Caco-2 (cell line): ENCODE data around the gene AANAT. TPM values are rescaled to one million over a fixed set of nuclear protein-coding genes. Genes with fewer than 3 reads are reported as not detected.

Experiments
- BruUV-seq: library from RNA; stranded (reverse); fragments of 400-500 nt; replicated peaks from 2 replicates; lab custom pipeline; 2021; lab: Mats Ljungman, UMichigan
- CTCF ChIA-PET: fragments of 300-600 bp; sonication (Branson Sonifier 250); formaldehyde crosslinking; loops from one replicate; lab custom pipeline; 2022; ENCODE audit warnings: antibody characterized with exemption; lab: Charles Lee
- POLR2A ChIA-PET: fragments of 300-600 bp; sonication (Branson Sonifier 250); formaldehyde crosslinking; loops from one replicate; lab custom pipeline; 2022; ENCODE audit warnings: antibody characterized with exemption; lab: Charles Lee
- DNase-seq, 2 experiments: peaks; one replicate each; pipeline versions ENCODE4 v3.0.0 to v3.0.0-alpha.2; 2020 to 2022
- H3K27me3 ChIP-seq: replicated peaks from 2 replicates; pipeline ENCODE4 v1.6.0; 2011; ENCODE audit warnings: low read length; ENCODE audit not compliant: control insufficient read depth, insufficient read depth
- H3K36me3 ChIP-seq: 2 replicates; pipeline ENCODE4 v1.5.1; 2011; ENCODE audit warnings: low read length; ENCODE audit not compliant: control insufficient read depth, insufficient read depth
- H3K4me1 ChIP-seq: fragments of 250-450 bp; sonication (Bioruptor Pico); 2 replicates; pipeline ENCODE4 v1.5.1; 2020; ENCODE audit warnings: mild to moderate bottlenecking
- H3K4me3 ChIP-seq: 2 replicates; pipeline ENCODE4 v1.5.1; 2011; ENCODE audit warnings: low read depth, mild to moderate bottlenecking, control low read depth, low read length
- H3K9me3 ChIP-seq: fragments of 250-450 bp; sonication (Bioruptor Pico); 2 replicates; pipeline ENCODE4 v1.5.1; 2020; ENCODE audit warnings: mild to moderate bottlenecking, moderate library complexity
- H3K27ac Mint-ChIP-seq: one replicate; pipeline ENCODE4 v1.8.0; 2022; ENCODE audit warnings: mixed read lengths; ENCODE audit not compliant: unreplicated experiment
- H3K27me3 Mint-ChIP-seq: one replicate; pipeline ENCODE4 v1.8.0; 2022; ENCODE audit warnings: mixed read lengths; ENCODE audit not compliant: insufficient read depth, unreplicated experiment
- H3K36me3 Mint-ChIP-seq: one replicate; pipeline ENCODE4 v1.8.0; 2022; ENCODE audit warnings: mild to moderate bottlenecking, mixed read lengths; ENCODE audit not compliant: insufficient read depth, unreplicated experiment
- H3K4me1 Mint-ChIP-seq: one replicate; pipeline ENCODE4 v1.8.0; 2022; ENCODE audit warnings: low read depth, mixed read lengths; ENCODE audit not compliant: unreplicated experiment
- H3K4me3 Mint-ChIP-seq: one replicate; pipeline ENCODE4 v1.8.0; 2022; ENCODE audit warnings: mild to moderate bottlenecking, moderate library complexity, mixed read lengths; ENCODE audit not compliant: unreplicated experiment
- H3K9me3 Mint-ChIP-seq: one replicate; pipeline ENCODE4 v1.8.0; 2022; ENCODE audit warnings: mixed read lengths; ENCODE audit not compliant: unreplicated experiment
- intact Hi-C: fragments of 100-400 bp; cut with micrococcal nuclease; formaldehyde crosslinking; loops from one replicate; pipeline ENCODE4 v1.10.0; 2022; ENCODE audit not compliant: unreplicated experiment
- total RNA-seq: library from RNA; stranded (reverse); gene quantifications from 2 replicates; pipeline ENCODE4 v1.2.3, GENCODE V29; 2022
- TF ChIP-seq, protein P1 (sequence below), 2 experiments: fragments of 200-600 bp in 1 of 2; IDR thresholded peaks; 1 replicate in 1 of 2; 2 replicates in 1 of 2; pipeline versions ENCODE4 v1.5.1 to v1.8.0; 2011 to 2022; ENCODE audit warnings: antibody characterized with exemption in 1 of 2, control low read depth in 1 of 2, inconsistent platforms in 1 of 2, low read depth in 1 of 2, low read length in 1 of 2, mild to moderate bottlenecking in 1 of 2, moderate library complexity in 1 of 2; ENCODE audit not compliant: insufficient read depth in 1 of 2, severe bottlenecking in 1 of 2, unreplicated experiment in 1 of 2

AANAT gene
- total RNA-seq, 1 experiment from 2014 or later: not detected

DNA sequence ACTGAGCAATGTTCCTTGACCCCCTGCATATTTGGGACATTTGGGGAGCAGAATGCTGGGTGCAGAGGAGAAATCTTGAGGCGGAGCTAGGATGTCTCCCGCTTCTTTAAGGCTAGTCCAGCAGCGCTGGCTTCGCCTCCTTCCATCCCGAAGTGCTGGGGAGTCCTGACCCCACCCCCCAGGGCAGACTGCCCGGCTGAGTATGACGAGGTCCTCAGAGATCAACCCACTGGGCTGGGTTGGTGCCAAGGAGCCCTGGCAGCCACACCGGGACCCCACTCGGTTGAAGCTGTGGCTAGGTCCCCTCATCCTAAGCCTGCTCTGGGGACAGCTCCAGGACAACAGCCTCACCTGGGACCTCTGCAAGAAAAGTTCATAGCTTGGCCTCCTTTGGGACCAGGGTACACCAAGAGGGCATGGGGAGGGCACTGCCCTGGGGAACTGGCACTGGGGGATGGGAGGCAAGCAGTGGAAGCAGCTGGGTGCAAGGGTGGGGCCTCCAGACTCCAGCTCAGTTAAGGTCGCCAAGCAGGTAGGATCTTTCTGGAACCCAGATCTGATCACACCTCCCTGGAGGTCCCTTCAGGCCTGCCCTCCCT is 22.8 kb downstream of the AANAT start:
- Mint-ChIP-seq H3K27me3 (no peaks in the 10 kb centered on the region), H3K36me3 (peaks cover 12% of the 10 kb centered on the region), H3K9me3 (no peaks in the 10 kb centered on the region), H3K27ac (no peak overlapping the region), H3K4me1 (no peaks in the 10 kb centered on the region), H3K4me3 (no peak overlapping the region)
- Histone ChIP-seq H3K9me3 (no peaks in the 10 kb centered on the region), H3K36me3 (no peaks in the 10 kb centered on the region), H3K4me1 (peaks cover 10% of the 10 kb centered on the region), H3K4me3 (no peak overlapping the region), H3K27me3 (no peaks in the 10 kb centered on the region)
- ChIA-PET CTCF (interaction anchor here (0.6 to 1.0 kb wide), 3 partner anchors 19 to 114 kb away, joined by 3 read pairs; no protein-coding TSS in a partner anchor), POLR2A (no interaction called here)
- TF ChIP-seq, protein P1, sequence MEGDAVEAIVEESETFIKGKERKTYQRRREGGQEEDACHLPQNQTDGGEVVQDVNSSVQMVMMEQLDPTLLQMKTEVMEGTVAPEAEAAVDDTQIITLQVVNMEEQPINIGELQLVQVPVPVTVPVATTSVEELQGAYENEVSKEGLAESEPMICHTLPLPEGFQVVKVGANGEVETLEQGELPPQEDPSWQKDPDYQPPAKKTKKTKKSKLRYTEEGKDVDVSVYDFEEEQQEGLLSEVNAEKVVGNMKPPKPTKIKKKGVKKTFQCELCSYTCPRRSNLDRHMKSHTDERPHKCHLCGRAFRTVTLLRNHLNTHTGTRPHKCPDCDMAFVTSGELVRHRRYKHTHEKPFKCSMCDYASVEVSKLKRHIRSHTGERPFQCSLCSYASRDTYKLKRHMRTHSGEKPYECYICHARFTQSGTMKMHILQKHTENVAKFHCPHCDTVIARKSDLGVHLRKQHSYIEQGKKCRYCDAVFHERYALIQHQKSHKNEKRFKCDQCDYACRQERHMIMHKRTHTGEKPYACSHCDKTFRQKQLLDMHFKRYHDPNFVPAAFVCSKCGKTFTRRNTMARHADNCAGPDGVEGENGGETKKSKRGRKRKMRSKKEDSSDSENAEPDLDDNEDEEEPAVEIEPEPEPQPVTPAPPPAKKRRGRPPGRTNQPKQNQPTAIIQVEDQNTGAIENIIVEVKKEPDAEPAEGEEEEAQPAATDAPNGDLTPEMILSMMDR (IDR thresholded peaks at IDR 0.05; ENCODE audit: insufficient read depth in 1 of 2, low read depth in 1 of 2, low read length in 1 of 2, severe bottlenecking in 1 of 2, unreplicated experiment in 1 of 2): no peak
- intact Hi-C loops: no loop called here
- DNase-seq: no peak
- no TSS peak for BruUV-seq

DNA sequence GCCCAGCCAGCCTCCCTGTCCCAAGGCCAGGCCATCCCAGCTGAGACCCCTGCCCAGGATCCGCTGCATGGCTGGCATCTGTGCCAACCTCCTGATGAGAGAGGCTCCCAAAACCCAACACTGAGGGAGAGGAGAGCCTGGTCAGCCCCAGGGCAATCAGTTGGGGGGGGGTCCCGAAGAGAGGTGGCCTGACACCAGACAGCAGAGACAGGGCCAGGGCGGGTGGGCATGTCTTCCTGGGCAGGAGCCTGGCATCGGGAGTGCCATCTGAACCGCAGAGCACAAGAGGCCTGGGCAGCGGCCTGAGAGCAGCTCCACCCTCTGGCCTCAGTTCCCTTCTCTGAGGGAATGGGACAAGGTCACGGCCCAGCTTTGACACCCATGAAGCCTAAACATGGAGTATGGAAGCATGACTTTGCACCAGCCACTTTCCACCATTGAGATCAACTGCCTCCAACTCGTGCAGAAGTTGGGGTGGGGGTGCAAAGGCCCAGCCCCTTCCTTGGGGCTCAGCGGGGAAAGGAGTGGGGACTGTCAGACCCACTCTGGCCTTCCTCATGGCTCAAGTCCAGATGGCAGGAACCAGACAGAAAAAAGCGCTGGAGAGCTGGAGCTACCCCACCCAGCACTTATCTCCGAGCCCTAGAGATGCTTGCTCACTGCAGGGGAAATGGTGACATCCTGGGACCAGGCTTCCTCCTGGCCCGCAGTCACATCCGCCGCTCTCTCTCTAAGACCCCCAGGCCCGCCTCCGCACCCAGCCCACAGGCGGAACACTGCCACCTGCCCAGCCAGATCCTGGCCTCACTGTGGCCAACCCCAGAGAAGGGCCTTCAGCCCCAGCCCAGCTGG is 24.1 kb downstream of the AANAT start:
- Histone ChIP-seq H3K27me3 (no peaks in the 10 kb centered on the region), H3K9me3 (no peaks in the 10 kb centered on the region), H3K4me3 (no peak overlapping the region), H3K36me3 (no peaks in the 10 kb centered on the region), H3K4me1 (peaks cover 10% of the 10 kb centered on the region)
- TF ChIP-seq, protein P1 (IDR thresholded peaks at IDR 0.05; ENCODE audit: insufficient read depth in 1 of 2, low read depth in 1 of 2, low read length in 1 of 2, severe bottlenecking in 1 of 2, unreplicated experiment in 1 of 2): no peak
- ChIA-PET CTCF (interaction anchor here (0.7 to 1.3 kb wide), 2 partner anchors 24 to 93 kb away, joined by 3 read pairs; partner anchors contain the start of gene AANAT), POLR2A (no interaction called here)
- H3K27me3 Mint-ChIP-seq: no peaks in the 10 kb centered on the region
- no peak for DNase-seq
- BruUV-seq: no TSS peak
- intact Hi-C loops: no loop called here
- H3K36me3 Mint-ChIP-seq: peaks cover 12% of the 10 kb centered on the region
- no peaks in the 10 kb centered on the region for H3K9me3 Mint-ChIP-seq
- H3K4me1 Mint-ChIP-seq: no peaks in the 10 kb centered on the region
- H3K27ac Mint-ChIP-seq: no peak overlapping the region
- no peak overlapping the region for H3K4me3 Mint-ChIP-seq

DNA sequence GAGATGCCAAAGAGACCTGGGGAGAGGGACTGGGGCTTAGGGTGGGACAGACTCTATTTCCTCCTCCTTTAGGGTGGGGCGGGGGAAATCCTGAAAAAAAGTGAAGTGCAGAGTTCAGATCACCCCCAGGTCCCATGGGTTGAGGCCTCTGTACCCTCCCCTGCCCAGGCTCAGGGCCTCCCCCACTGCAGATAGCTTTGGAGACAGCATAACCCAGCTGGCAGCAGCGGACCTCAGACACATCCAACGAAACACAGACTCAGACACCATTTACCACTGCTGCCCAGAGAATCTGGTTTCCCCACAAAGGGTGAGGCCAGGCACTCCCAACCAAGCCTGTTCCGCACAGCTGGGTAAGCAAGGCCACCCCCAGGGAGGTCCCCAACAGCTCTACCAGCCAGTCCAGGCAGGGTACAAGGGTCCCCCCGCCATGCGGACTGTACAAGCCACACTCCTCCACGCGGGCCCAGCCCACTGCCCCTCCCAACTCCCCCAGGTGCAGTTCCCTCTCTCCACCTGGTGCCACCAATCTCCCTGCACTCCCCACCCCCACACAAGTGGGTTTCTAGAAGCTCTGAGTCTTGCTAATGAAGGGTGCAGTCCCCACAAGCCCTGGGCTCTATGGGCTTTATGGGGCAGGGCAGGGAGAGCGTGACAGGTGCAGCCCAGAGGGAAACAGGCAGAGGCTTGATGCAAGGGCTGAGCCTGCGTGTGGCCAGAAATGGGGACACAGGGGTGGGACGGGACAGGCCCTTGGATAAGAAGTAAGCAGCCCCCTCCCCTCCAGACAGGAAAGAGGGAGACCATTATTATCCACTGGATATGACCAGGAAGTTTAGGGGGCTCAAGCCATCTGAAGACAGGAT is 25.0 kb downstream of the AANAT start:
- peak in 1 of 2 experiments; percentile 62 for DNase-seq
- intact Hi-C loops: no loop called here
- Mint-ChIP-seq H3K27me3 (no peaks in the 10 kb centered on the region), H3K36me3 (peaks cover 12% of the 10 kb centered on the region), H3K4me3 (no peak overlapping the region), H3K4me1 (no peaks in the 10 kb centered on the region), H3K9me3 (no peaks in the 10 kb centered on the region), H3K27ac (no peak overlapping the region)
- Histone ChIP-seq H3K36me3 (no peaks in the 10 kb centered on the region), H3K9me3 (no peaks in the 10 kb centered on the region), H3K27me3 (no peaks in the 10 kb centered on the region), H3K4me1 (peaks cover 10% of the 10 kb centered on the region), H3K4me3 (no peak overlapping the region)
- POLR2A ChIA-PET: no interaction called here
- CTCF ChIA-PET: interaction anchor here (1.3 to 1.5 kb wide), 3 partner anchors 16 to 25 kb away, joined by 3 to 5 read pairs (median 3); partner anchors contain the start of gene AANAT
- TF ChIP-seq, protein P1 (IDR thresholded peaks at IDR 0.05; ENCODE audit: insufficient read depth in 1 of 2, low read depth in 1 of 2, low read length in 1 of 2, severe bottlenecking in 1 of 2, unreplicated experiment in 1 of 2): no peak
- BruUV-seq: no TSS peak
